Skeletal muscle cell (primary cell): Measurements from ENCODE around the gene PAQR9.
A peak's percentile ranks its signal among the peaks of the same experiment; 100 is the strongest.

Experiments
- DNase-seq: peaks from one replicate; pipeline ENCODE4 v3.0.0-alpha.2; 2010; ENCODE audit warnings: low read depth
- H3K4me3 ChIP-seq: 2 replicates; pipeline ENCODE4 v1.5.1; 2011; ENCODE audit warnings: low read depth, mild to moderate bottlenecking, control low read depth, low read length, moderate library complexity

PAQR9 gene

GRCh38 chr3:142984255-142984654 is 20.8 kb upstream of the PAQR9 start:
- H3K4me3 ChIP-seq: no peak overlapping the region
- DNase-seq: no peak

GRCh38 chr3:142983318-142983717 is 19.8 kb upstream of the PAQR9 start:
- DNase-seq: no peak
- no peak overlapping the region for H3K4me3 ChIP-seq

- no peak for DNase-seq
- no peak overlapping the region for H3K4me3 ChIP-seq
Measured at GRCh38 chr3:142982038-142982773, 18.7 kb upstream of the PAQR9 start.

- DNase-seq: no peak
- H3K4me3 ChIP-seq: no peak overlapping the region
Measured at GRCh38 chr3:142981108-142981507, 17.6 kb upstream of the PAQR9 start.

GRCh38 chr3:142977399-142977728 is 13.9 kb upstream of the PAQR9 start:
- no peak for DNase-seq
- H3K4me3 ChIP-seq: no peak overlapping the region

GRCh38 chr3:142976621-142977398 is 13.3 kb upstream of the PAQR9 start:
- H3K4me3 ChIP-seq: no peak overlapping the region
- DNase-seq: peak; percentile 85

- no peak for DNase-seq
- H3K4me3 ChIP-seq: no peak overlapping the region
Measured at GRCh38 chr3:142975316-142975995, 12.0 kb upstream of the PAQR9 start.

GRCh38 chr3:142973217-142974009 is 9.9 kb upstream of the PAQR9 start:
- H3K4me3 ChIP-seq: no peak overlapping the region
- DNase-seq: no peak

GRCh38 chr3:142972092-142972753 is 8.7 kb upstream of the PAQR9 start:
- no peak overlapping the region for H3K4me3 ChIP-seq
- DNase-seq: no peak

GRCh38 chr3:142971431-142971830 is 8.0 kb upstream of the PAQR9 start:
- H3K4me3 ChIP-seq: no peak overlapping the region
- DNase-seq: no peak

GRCh38 chr3:142968319-142969025 is 5.0 kb upstream of the PAQR9 start:
- DNase-seq: no peak

GRCh38 chr3:142966808-142967207 is 3.3 kb upstream of the PAQR9 start:
- H3K4me3 ChIP-seq: no peak overlapping the region
- DNase-seq: no peak

More at GRCh38 chr3:142968319-142969025, 5.0 kb upstream of the PAQR9 start:
- no peak overlapping the region for H3K4me3 ChIP-seq

GRCh38 chr3:142965581-142965980 is 2.1 kb upstream of the PAQR9 start:
- no peak overlapping the region for H3K4me3 ChIP-seq
- no peak for DNase-seq

GRCh38 chr3:142963234-142963515 is 299 bp downstream of the PAQR9 start:
- no peak for DNase-seq
- H3K4me3 ChIP-seq: peak overlapping the region; percentile 63

GRCh38 chr3:142962520-142963233 is 797 bp downstream of the PAQR9 start:
- no peak for DNase-seq
- peak overlapping the region; percentile 63 for H3K4me3 ChIP-seq

- H3K4me3 ChIP-seq: no peak overlapping the region
- no peak for DNase-seq
Measured at GRCh38 chr3:142962175-142962519, 1.3 kb downstream of the PAQR9 start.

GRCh38 chr3:142961539-142961938 is 1.9 kb downstream of the PAQR9 start:
- no peak overlapping the region for H3K4me3 ChIP-seq
- no peak for DNase-seq

- no peak for DNase-seq
- H3K4me3 ChIP-seq: no peak overlapping the region
Measured at GRCh38 chr3:142960322-142960850, 3.1 kb downstream of the PAQR9 start.
